HG03432 (cell line): ENCODE data around the gene AP1G2.

ENCODE experiments used
- ATAC-seq: cut with Tn5 transposase; IDR thresholded peaks from one replicate; pipeline ENCODE4 v1.9.1; 2021; ENCODE audit warnings: mild to moderate bottlenecking, moderate library complexity; ENCODE audit not compliant: unreplicated experiment

Gene AP1G2

DNA sequence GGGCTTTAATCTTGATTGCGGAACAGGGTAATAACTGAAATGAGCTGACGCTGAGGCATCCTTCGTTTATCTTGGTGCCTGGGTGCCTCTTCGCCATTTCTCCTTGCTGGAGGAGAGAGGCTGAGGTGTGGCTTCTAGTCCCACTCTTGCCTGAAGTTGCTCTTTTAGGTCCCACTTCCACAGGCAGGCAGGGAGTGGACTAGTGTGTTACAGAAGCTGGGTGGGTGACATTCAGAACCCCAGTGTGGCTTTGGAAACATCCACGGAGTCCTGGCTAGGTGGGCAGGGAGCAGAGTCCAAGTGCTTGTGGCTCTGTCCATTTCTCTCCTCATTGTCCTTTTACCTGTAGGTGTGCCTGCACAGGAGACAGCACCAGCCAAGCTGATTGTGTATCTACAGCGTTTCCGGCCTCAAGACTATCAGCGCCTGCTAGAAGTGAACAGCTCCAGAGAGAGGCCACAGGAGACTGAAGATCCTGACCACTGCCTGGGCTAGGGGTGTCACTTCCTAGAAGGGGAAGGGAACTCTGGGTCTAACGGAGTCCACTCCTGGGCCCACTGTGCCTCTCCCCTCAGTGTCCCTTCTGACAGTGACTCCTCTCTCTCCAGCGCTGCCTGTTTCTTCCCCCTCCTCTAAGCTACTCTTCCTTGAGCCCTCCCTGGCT lies 9.1 kb downstream of the AP1G2 start:
- no peak for ATAC-seq

DNA sequence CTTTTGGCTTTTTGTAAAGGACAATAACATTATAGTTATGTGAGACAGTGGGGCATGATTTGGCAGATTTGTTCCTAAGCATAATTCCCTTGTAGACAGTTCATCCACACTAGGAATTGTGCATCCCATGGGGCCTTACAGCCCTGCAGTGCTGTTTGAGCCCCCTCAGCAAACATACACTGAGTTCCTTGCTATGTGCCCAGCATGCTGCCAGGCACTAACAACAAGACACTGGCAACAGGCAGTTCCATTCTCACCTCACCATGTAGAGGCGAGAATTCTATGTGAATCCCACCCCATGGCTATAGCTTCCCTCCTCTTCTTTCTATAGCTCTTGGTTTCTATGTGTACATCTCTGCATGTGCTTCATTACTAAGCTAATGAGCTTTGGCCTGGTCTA lies 9.6 kb downstream of the AP1G2 start:
- ATAC-seq, result no peak

DNA sequence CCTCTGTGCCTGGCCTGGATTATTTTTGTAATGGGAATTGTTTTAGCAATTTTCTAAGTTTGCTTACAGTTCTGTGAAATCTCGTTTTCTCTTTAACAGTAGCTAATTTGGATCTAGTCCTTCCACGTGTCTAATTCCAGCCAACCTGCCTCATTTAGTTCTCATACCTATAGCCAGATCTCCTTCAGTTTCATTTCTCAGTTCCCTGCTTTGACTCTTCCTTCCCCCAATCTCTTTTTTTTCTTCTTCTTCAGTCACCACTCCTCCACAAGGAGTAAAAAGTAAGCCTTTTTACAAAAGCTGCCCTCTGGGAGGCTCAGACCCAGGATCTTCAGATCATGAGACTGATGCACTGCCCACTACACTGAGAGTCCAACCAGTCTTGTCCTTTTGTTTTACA lies 10.1 kb downstream of the AP1G2 start:
- no peak for ATAC-seq

DNA sequence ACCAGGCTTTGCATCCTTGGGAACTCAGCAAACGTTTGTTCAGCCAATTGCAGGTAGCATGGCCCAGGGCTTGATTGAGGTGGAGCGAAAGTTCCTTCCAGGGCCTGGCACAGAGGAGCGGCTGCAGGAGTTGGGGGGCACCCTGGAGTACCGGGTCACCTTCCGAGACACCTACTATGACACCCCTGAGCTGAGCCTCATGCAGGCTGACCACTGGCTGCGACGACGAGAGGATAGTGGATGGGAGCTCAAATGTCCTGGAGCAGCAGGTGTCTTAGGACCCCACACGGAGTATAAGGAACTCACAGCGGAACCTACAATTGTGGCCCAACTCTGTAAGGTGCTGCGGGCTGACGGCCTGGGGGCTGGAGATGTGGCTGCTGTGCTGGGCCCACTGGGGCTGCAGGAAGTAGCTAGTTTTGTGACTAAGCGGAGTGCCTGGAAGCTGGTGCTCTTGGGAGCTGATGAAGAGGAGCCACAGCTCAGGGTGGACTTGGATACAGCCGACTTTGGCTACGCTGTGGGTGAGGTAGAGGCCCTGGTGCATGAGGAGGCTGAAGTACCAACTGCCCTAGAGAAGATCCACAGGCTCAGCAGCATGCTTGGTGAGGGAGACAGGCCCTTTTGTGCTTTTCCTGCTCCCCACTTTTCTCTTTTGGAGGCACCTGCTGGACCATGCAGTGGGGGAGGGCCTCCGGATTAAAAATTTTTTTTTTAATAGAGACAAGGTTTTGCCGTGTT lies 10.7 kb downstream of the AP1G2 start:
- no peak for ATAC-seq

DNA sequence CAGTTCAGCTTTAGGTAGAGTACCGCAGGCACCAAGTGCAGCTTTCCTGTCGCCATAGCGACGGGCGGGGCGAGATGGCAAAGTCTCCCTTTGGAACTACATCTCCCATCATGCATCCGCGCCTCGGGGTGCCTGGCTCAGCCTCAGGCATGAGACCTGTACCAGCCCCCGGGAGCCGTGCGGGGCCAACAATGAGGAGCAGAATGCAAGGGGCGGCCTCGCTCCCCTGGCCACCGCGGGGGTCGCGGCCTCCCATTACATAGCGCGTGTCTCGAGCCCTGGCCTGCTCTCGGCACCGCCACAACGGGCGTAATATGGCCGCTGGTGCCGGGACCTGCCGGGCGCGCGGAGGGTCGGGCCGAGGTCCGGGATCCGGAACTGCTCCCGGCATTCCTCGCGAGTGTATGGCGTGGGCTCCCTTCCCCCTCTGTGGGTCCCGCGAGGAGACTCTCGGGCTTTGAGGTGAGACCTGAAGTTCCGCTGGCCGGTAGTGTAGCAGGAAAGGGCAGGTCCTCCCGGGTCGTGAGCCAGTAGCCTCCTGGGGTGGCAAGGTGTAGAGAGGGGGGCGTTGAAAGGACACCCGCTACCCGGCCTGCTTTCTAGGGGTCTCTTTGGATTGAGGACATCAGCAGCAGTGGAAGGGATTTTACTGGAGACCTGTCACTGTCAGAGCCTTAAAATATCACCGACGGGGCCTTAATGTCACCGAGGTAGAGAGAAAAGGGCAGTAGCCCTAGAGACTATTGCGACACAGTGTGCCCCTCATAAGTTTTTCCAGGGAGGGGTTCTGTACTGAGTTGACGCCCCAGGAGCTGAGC lies 11.5 kb downstream of the AP1G2 start, which contains the start of gene THTPA:
Gene THTPA, plus strand, starts transcription at position 390 of the 818 bp plus-strand sequence. CDS start 487 bp downstream, outside the sequence.
- ATAC-seq, result peak; percentile 87

DNA sequence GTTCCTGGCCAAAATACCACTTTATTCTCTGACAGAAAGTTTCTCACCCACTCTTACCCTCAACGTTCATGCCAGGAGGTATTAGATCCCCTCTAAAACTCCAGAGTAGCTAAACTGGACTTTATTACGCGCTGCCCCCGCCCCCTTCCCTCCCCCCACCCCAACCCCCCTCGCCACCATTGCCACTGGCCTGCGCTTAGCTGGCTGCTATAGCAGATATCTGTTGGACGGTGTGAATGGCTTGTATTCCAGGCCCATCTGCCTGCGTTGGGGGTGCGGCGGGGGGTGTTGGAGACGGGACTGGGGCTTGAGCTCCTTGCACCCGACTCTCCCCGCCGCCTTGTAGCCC lies 12.1 kb downstream of the AP1G2 start:
- peak; percentile 9 for ATAC-seq

DNA sequence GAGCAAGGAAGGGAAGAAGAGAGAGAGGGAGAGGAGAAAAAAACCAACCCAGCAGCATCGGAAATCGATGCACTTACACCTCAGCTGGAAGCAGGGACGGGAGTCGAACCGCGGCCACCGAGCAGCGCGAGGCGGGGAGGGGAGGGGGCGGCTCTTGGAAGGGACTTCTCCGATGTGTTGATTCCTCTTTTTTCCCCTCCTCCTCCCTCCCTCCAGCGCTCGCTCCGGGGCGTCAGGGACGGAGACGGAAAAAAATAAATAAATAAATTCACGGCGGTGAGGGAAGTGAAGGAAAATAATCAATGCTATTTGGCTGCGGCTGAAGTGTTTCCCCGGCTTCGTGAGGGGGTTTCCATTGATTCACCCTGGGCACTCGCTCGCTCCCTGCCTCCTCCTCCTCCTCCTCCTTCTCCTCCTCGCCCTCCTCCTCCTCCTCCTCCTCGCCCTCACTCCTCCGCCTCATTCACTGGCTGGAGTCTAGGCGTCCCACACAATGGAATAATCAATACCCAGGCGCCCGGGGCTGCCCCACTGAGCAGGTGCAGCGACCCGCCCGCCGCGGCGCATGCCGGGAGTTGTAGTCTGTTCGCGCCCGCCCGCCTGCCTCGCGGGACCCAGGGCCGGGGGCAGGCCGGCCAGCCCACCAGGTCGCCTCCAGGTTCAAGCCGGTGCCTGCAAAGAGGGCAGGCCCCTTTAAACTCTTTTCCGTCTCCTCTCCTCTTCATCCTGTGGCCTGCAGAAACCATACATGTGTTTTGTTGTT lies 16.1 kb downstream of the AP1G2 start, which contains the start of gene ZFHX2:
Gene ZFHX2, minus strand, starts transcription at position 500 of the 763 bp plus-strand sequence. CDS start 16,440 bp downstream, outside the sequence.
- ATAC-seq, result peak; percentile 62

DNA sequence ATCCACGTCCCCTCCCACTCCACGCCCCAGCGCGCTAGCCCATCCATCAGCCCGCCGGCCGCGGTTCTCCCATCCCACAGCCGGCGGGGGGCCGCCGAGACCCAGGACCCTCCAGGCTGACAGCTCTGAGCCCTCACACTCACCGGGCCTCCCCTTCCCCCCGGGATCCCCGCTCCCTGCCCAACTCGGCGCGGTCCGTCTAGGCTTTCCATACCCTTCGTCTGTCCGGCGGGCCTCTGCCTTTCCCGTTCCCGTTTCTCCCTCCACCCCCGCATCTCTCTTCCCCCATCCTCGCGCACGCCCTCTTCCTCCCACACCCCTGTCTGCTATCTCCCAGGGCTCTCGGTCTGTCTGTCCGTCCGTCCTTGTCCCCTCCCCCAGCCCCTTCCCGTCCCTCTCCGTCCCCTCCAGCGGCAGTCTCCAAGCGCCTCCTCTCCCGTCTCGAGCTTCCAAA lies 16.8 kb downstream of the AP1G2 start:
- ATAC-seq, result no peak

DNA sequence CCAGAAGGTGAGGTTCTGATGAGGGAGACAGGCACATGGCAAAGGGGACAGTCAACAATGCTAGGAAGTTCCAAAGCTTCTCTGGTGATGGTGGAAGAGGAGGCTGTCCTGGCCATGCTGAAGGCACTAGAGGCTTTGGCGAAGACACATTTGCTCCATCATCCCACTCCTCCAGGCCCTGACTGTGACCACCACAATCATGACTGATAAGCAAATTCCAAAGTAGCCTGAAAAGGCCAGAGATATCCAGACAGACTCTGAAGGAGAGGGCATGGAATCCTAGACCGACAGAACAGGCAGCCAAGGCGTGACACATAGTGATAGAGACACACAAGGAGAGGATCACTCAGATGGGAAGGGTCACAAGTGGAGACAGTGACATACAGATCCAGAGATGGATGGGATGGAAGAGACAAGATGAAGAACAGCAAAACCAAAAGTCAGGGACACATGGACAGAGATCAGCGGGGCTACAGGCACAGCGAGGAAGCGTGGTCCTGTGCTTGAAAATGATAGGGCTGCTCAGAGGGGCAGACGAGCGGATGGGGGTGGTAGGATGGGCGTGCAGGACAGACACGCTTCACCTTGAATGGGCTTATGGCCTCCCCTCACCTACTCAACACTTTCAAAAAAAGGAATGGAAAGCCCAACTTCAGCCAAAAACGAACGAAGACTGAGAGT lies 17.3 kb downstream of the AP1G2 start:
- no peak for ATAC-seq

DNA sequence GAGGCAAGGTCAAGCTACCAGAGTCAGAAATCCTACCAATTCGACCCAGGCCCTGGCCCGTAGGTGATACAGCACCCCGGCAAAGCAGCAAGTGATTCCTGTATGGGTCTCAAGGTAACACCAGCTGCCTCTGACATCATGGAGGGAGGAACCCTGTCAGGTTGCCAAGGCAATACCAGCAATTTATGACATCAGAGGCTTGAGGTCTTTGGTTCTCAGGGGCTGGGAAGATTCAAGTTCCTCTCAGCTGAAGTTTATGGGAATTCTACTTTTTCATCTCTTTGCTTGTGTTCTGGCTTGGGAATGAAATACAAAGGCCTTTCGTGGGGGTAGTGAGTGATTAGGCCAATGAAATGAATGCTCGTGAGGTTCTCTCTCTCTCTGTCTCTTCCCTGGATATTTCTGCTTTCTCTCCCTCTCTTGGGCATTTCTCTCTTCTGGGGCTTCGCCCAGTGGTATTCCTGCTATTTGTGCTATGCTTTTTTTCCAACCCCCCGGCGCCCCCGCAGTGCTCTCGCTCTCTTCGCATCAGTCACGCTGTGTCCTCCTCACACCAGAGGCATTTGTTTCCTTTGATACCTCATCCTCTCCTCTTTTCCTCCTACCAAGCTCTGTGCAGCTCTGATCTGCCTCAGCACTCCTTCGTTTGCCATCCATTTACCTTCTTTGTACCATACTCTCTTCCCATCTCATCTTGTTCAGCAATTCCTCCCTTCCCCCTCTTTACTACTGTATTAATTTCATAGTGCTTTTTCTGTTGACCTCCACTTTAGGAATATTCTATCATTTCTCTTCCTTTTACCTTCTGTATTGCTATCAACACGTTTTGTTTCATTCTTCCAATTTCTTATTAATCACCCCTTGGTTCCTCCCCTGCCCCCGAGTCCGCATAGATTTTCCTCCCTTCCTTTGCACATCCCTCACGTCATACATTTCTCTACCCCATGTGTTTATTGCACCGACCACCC lies 19.0 kb downstream of the AP1G2 start:
- ATAC-seq, result no peak

DNA sequence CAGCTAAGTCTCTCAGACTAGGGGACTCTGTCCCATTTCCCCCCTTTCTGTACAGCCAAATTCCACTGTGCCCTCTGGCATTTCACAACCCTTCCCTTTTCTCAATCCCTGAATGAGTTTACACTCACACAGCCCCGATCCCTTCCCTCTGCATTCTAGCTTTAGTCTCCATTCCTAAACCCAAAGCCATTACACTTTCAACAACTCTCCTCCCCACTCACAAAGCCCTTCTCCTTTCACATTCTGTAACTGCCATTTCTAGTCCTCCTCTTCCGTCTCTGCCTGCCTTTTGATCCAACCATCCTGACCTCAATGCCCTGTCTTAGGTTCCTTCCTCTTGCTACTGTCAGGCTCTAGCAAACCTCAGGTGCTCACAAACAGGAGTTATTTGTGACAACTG lies 19.7 kb downstream of the AP1G2 start:
- no peak for ATAC-seq

DNA sequence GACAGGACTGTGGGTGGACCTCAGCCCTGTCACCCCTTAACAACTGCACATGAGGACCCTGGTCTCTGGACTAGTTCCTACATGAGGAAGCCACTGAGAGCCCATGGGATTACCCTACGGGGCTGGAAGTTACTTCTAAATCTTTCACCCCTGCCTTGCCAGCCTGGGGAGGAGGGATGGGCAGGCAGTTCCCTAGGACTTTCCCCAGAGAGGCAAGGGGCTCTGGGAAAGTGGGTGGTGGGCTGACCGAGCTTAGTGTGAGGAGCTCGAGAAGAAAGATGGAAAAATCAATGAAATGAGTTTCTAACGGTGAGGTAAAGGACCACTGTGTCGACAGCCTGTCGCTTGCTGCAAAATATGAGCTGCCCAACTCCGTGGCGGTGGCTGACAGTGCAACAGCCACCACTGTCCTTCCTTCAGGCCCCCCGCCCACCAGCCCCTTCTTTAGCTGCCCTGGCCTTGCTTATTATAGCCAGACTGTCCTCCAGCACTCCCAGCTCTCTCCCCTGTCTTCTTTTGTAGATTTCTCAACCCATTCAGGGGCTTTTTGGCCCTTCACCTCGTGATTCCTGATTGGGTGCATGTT lies 21.0 kb downstream of the AP1G2 start:
- no peak for ATAC-seq

DNA sequence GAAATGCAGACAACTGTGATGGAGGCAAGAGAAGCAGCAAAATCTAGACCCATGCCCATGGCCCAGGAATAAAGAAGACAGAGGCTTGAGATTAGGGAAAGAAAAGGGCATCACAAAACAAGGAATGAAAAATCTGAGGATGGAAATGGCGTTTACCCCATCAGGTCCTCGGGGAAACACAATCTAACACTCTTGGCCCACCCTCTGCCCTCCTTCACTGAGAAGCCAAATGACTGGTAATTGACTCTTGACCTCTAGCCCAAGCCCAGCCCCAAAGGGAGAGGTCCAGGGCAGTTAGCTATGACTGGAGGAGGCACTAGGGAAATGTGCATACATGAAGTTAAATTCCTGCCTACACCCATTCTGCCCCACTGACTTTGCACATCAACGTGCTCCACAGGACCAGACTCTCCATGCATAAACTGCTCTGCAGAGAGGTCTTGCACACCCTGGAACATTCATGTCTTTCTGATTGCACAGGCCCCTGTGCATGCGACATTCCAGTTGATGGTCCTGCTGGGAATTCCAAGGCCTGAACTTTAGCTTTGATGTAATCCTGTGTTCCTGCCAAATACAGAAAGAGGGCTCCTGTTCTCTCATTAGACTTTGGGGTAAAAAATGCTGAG lies 21.7 kb downstream of the AP1G2 start:
- ATAC-seq, result no peak

DNA sequence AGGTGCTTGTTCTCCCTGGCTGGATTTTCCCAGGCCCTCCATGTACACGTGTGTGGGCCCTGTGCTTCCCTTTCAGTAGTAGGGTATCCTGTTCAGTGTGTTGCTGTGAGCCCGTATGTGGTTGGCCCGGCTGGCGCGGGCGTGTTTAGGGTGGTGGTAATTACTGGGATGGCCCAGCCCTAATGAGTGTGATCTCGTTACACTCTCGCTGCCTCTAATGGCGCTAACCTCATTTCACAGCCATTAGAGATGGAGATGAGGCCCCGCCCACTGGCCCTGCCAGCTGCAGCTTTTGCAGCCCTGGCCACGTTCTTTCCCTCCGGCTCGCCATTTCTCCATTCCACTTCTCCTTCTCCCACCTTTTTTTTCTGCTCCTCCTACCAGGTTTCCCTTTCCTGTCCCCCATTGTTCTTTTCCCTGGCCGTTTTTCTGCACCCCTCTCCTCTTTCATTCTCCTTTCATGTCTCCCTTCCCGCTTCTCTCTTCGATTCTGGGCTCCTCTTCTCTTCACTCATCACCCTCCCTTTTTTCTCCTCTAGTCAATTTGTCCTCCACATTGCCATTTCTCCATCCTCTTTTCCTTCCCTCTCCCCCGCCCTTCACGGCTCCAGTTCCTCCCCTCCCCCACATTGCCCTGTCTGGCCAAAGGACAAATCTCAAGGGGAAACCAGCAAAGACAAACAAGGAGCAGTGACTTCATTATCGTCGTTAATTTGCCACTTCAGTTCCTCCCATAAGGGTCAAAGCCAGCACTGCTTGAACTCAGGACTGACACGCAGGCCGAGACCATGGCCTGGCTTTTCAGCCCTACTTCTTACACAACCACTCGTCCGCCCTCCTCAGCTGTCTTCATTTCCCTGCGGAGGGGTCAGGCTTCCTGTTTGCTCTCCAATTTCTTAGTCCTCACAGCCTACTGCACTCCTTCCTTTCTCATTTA lies 22.8 kb downstream of the AP1G2 start:
- no peak for ATAC-seq

DNA sequence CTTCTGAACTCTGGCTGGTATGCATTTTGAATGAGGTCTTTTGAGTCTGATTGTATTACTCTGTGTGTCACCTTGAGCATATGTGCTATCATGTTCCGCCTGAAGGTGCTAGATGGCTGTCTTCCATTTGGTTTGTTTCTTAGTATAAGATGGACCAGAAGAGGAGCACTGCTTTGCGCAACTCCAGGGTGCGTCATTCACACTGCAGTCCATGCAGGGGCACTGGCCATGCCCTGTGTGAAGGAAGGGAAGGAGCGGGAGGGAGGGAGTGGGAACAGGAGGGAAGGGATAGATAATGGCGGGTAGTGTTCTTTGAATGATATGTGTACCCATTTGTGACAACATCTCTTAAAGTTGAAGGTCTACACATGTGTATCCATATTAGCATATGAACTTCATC lies 24.2 kb downstream of the AP1G2 start:
- ATAC-seq, result no peak

DNA sequence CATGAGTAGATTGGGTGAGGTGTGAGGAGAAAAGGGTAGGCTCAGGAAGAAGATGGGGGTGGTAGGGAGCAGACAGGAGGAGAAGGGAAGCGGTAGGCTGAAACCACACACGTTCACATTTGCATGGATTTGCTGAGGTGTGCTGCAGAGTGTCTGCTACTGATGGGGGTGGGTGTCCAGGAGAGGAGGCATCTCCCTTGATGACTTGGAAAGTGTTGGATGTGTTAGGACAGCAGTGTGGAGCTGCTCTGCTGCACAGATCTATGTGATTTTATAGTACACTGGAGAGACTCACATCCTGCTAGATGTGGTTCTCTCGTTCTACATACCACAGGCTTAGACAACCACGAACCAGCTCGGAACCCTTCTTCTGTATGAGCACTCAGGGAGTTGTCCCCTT lies 25.3 kb downstream of the AP1G2 start:
- no peak for ATAC-seq

DNA sequence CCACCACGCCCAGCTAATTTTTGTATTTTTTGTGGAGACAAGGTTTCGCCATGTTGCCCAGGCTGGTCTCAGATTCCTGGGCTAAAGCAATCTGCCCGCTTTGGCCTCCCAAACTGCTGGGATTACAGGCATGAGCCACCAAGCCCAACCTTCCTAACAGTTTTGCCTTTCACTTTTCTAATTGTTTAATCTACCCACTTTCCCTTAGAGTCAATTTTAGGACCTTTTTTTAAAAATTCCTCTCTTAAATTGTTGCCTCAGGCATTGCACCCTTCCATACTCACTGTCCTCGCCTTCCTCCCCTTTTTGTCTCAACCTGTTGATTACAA lies 27.5 kb downstream of the AP1G2 start:
- no peak for ATAC-seq
